ENCODE data around the gene KIF15. TPM values are rescaled to one million over a fixed set of nuclear protein-coding genes. Genes with fewer than 3 reads are reported as not detected.

KIF15 gene
- total RNA-seq = 10 to 100 TPM; 38.1 to 41.9 TPM

GRCh38 chr3:44761424-44762169 lies at the start of gene KIF15, which contains the start of gene KIAA1143:
TSS of gene KIF15 (plus strand) at chr3:44761794. CDS start at chr3:44761866, 72 bp downstream.
TSS of gene KIAA1143 (minus strand) at chr3:44761619. CDS start at chr3:44761602, 17 bp downstream.
- no peak for TF ChIP-seq CTCF (IDR thresholded peaks at IDR 0.05)
- DNase-seq (peak; percentile 99), ATAC-seq (peak; percentile 93)
- Mint-ChIP-seq H3K27ac (peak within 1 kb of the TSS; percentile 92), H3K4me3 (peak within 1 kb of the TSS; percentile 96), H3K4me1 (ENCODE audit: low read depth) (peaks cover 27% of the 10 kb centered on the region), H3K9me3 (peaks cover 21% of the 10 kb centered on the region), H3K27me3 (no peaks in the 10 kb centered on the region), H3K36me3 (ENCODE audit: low read depth) (peaks cover 71% of the 10 kb centered on the region)
- ChIA-PET POLR2A (interaction anchor here (0.5 to 2.5 kb wide), 18 partner anchors 15 to 251 kb away, joined by 3 to 10 read pairs (median 4); partner anchors contain the start of genes EXOSC7, ZDHHC3, ZKSCAN7 and ZNF197), CTCF (interaction anchor here (0.6 to 2.5 kb wide), 5 partner anchors 11 to 1656 kb away, joined by 3 to 9 read pairs (median 3); no protein-coding TSS in a partner anchor)
- intact Hi-C loops (cut with micrococcal nuclease) = no loop called here

GRCh38 chr3:44712455-44713075 lies 49.0 kb upstream of the KIF15 start, which contains the start of gene ZNF502:
TSS of gene ZNF502 (plus strand) at chr3:44712660. CDS start at chr3:44720262, 7,602 bp downstream.
- peak; percentile 84 for DNase-seq
- H3K27ac Mint-ChIP-seq = peak within 1 kb of the TSS; percentile 86
- ChIA-PET POLR2A (interaction anchor here (0.9 to 1.8 kb wide), 4 partner anchors 14 to 72 kb away, joined by 3 to 8 read pairs (median 6); partner anchors contain the start of genes KIAA1143, KIF15 and ZNF501), CTCF (interaction anchor here (0.8 to 1.6 kb wide), 4 partner anchors 17 to 93 kb away, joined by 3 to 9 read pairs (median 4); partner anchors contain the start of genes ZNF197 and ZNF501)
- TF ChIP-seq CTCF (IDR thresholded peaks at IDR 0.05) = peak; percentile 19
- peak; percentile 95 for ATAC-seq
- peaks cover 16% of the 10 kb centered on the region for H3K27me3 Mint-ChIP-seq
- H3K36me3 Mint-ChIP-seq (ENCODE audit: low read depth) = peaks cover 52% of the 10 kb centered on the region
- intact Hi-C loops (cut with micrococcal nuclease) = loop anchor here (1.0 to 10.0 kb wide), 2 partner anchors 17 to 178 kb away; partner anchors contain the start of gene ZNF501
- peaks cover 18% of the 10 kb centered on the region for H3K4me1 Mint-ChIP-seq (ENCODE audit: low read depth)
- H3K4me3 Mint-ChIP-seq = peak within 1 kb of the TSS; percentile 92
- H3K9me3 Mint-ChIP-seq = peaks cover 38% of the 10 kb centered on the region

- no peaks in the 10 kb centered on the region for H3K4me1 Mint-ChIP-seq (ENCODE audit: low read depth)
- H3K9me3 Mint-ChIP-seq = peaks cover 70% of the 10 kb centered on the region
- H3K36me3 Mint-ChIP-seq (ENCODE audit: low read depth) = peaks cover 78% of the 10 kb centered on the region
- no peak for ATAC-seq
- no peak for TF ChIP-seq CTCF (IDR thresholded peaks at IDR 0.05)
- H3K27ac Mint-ChIP-seq = no peak overlapping the region
- no peaks in the 10 kb centered on the region for H3K27me3 Mint-ChIP-seq
- intact Hi-C loops (cut with micrococcal nuclease) = no loop called here
- CTCF ChIA-PET = no interaction called here
- H3K4me3 Mint-ChIP-seq = no peak overlapping the region
- POLR2A ChIA-PET = no interaction called here
- DNase-seq = no peak
Observed at GRCh38 chr3:44721231-44722102, 40.1 kb upstream of the KIF15 start.

- intact Hi-C loops (cut with micrococcal nuclease) = no loop called here
Observed at GRCh38 chr3:44722103-44722401, 39.5 kb upstream of the KIF15 start.

More at GRCh38 chr3:44722103-44722401, 39.5 kb upstream of the KIF15 start:
- no peaks in the 10 kb centered on the region for H3K4me1 Mint-ChIP-seq (ENCODE audit: low read depth)
- DNase-seq (no peak), ATAC-seq (no peak)
- peaks cover 68% of the 10 kb centered on the region for H3K9me3 Mint-ChIP-seq
- H3K27ac Mint-ChIP-seq = no peak overlapping the region
- TF ChIP-seq CTCF (IDR thresholded peaks at IDR 0.05) = no peak
- no peak overlapping the region for H3K4me3 Mint-ChIP-seq
- ChIA-PET POLR2A (interaction anchor here (1.0 kb wide), 1 partner anchor 35 kb away, joined by 3 read pairs; no protein-coding TSS in a partner anchor), CTCF (no interaction called here)
- H3K27me3 Mint-ChIP-seq = no peaks in the 10 kb centered on the region
- peaks cover 73% of the 10 kb centered on the region for H3K36me3 Mint-ChIP-seq (ENCODE audit: low read depth)

Data from activated CD8-positive, alpha-beta T cell treated with anti-CD3 and anti-CD28 coated beads for 36 hours (primary cell).